GM21737 (cell line): ENCODE measurements around the gene SENP8.
"Not testable (repeated sequence)": the region's sequence is repeated elsewhere in the genome, so short reads cannot be mapped to it uniquely, and the experiment has no call there.

Experiments used
- ATAC-seq: cut with Tn5 transposase; IDR thresholded peaks from one replicate; pipeline ENCODE4 v1.9.1; 2021; ENCODE audit warnings: mild to moderate bottlenecking, moderate library complexity; ENCODE audit not compliant: unreplicated experiment

SENP8 gene

DNA sequence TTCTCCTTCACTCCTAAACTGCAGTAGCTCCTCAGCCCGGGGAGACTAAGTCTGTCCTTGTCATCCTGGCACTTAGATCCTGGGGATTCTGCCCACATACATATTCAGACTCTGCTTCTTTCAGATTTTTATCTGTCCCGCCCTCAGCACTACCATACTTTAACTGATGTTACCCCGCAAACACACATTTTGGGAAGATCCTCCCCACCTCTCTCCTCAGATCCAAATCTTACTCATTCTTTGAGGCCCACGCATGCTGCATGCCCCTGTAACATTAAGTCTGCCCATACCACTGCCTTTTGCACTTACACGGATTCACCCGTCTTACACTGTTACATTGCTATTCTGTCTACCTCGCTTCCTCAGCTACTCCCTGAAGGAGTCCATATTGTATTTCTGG is 36.1 kb downstream of the SENP8 start:
- ATAC-seq, result no peak

DNA sequence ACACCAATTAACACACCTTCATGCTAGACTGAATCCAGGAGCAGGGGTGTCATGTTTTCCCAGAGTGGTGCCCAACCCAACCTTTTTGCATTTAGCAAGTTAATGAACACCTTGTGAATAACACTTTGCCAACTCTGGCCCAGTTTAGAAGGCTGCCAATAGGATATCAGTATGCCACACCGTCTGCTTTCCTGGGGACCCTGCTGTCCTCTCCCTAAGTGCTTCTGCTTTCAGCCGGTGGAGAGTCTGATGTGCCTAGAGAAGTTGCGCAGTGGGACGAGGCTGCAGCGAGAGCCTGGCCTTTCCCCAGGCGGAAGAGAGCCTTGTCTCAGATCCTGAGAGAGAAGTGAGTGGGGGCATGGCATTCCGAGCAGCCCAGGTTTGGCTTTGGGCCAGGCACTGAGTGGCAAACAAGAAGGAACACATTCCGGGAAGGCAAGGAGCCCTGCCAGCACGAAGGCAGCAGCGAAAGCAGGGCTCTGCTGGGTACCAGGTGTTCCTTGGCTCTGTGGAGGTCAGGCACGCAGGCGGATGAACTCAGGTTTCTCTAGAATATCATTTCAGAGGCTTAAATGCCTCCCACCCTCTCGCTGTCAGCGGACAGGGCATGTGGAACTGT is 36.9 kb downstream of the SENP8 start:
- no peak for ATAC-seq

DNA sequence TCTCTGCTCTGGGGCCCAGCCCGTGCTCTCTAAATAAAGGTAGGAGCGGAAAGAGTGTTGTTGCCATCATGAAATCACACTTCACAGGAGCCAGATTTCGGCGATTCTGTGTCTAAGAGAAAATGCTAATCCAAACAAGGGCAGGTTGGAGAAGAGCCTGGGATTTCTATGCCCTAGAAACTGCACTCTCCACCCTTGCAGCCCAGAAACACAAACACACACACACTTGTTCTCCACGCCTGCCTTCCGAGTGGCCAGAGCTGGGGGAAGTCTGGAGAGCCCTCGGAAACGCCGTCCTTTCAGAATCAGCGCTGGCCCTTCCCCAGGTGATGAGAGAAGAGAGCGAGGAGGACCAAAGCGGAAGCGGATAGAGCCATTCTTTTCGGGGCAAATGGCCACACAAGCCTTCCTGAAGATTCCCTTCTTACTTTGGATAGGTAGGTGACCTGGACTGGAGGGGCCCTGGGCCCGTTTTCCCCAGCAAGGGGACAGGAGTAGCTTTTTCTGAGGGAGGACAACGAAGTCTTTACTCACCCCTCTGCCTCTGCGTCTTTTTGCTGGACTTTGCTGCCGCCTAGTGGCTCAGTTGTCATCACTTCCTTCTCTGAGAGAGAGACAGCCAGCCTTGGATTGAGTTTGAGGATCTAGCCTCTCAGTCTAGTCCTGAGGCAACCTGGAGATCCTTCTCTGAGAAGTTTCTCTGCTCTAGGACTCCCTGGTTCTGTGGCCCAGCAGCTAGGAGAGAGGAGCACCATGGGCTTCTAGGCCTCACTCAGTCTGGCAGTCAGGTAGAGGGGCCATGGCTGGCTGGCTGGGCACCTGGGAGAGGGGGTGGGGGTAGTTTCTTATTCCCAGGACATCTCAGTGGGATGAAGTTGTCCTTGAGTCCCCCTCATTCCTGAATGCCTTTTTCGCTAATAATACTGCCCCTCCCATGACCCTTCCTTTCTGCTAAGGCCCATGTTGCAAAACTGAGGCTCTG is 37.7 kb downstream of the SENP8 start:
- no peak for ATAC-seq

DNA sequence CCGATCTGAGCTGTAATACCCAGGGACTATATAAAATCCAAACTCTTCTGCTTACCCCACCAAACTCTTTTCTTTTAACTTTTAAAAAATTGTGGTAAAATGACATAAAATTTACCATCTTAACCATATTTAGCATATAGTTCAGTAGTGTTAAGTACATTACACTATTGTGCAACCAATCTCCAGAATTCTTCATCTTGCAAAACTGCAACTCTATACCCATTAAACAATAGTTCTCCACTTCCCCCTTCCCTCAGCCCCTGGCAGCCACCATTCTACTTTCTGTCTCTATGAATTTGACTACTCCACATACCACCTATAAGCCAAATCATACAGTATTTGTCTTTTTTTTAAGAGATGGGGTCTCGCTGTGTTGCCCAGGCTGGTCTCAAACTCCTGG is 38.7 kb downstream of the SENP8 start:
- no peak for ATAC-seq

DNA sequence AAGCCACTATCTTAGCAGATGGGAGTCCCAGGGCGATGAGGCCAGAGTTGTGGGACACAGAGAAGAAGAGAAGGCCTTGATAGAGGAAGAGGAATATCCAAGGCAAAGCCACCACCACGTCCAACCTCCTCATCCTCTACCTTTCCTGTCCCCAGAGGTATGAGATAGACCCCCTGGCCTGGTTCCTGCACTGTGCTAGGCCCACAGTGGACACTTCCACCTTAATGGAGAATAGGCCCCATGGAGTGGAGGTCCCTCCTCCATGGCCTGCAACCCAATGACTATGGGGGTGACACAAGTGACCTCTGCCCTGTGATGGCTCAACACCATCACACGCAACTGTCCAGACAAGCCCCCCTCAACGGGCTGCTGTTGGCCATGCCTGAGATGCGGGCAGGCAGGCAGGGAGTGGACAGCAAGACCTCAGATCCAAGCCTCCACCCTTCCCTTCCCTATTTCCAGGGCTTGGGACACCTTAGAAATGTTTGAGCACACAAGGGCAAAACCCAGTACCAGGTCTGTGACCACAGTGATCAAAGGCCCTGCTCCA is 42.6 kb downstream of the SENP8 start:
- no peak for ATAC-seq

DNA sequence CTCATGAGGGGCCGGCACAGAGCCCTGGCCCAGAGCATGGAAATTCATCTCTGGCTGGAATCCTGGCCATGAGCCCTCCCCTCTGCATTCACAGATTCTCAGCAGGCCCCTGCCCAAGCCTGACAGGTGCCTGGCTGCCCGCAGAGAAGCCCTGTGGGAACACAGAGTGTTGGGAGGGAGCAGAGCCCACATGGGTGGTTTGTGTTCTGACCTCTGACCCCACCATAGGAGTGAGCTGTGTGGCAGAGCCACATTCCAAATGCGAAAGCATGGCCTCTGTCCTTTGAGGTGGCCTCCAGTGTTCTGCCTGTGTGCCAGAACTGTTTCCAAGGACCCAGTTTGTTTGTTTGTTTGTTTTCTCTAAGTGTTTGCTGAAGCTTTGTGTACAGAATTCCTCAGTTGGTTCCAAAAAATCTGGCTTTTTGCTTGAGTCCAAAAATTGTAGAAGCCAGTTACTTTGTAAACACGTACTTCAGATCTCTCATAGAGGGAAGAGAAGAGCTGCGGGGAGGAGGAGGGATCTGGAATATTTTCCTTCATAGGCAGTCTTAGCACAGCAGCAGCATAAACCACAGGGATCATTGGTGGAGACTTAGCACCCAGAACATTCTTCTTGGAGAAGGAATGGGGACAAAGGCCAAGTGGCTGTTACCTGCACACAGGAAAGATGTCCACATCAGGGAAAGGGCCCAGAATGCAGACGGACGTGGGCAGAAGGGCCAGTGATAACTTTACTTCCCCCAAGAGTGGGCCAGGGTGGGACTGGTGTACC is 43.3 kb downstream of the SENP8 start:
- no peak for ATAC-seq

DNA sequence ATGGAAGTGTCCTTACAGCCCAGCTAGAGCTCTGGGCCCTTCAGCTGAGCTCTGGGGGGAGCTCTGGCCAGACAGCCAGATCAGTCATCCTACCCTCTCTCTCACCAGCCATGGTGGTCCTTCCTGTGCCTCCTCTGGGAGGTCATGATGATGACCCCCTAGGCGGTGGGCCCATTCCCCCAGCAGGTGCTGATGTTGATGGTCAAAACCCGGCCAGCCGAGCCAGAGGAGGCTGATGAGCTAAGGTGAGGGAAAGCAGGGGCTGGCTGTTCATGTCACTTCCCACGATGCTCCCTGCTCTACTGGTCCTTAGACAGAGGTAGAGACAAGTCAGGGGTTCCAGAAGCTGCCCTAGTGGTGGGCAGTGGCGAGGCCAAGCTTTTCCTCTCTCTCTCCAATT is 44.4 kb downstream of the SENP8 start:
- ATAC-seq, result no peak

DNA sequence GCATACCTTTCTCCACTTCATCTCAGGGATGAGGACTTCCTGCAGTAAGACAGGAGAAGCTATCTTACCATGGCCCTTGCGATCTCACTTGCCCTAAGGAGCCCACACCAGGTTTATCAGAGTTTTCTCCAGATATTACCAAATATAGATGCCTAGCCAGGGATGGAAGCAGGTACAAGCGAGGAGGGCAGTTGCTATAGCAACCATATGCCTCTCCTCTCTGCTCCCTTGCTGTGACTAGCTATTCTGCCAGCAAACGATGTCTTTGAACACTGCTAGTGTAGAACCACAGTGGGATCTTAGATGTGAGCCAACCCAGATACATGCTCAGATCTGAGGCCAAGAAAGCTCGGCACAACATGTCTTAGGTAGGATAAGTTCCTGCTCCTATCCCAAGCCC is 45.5 kb downstream of the SENP8 start:
- no peak for ATAC-seq

DNA sequence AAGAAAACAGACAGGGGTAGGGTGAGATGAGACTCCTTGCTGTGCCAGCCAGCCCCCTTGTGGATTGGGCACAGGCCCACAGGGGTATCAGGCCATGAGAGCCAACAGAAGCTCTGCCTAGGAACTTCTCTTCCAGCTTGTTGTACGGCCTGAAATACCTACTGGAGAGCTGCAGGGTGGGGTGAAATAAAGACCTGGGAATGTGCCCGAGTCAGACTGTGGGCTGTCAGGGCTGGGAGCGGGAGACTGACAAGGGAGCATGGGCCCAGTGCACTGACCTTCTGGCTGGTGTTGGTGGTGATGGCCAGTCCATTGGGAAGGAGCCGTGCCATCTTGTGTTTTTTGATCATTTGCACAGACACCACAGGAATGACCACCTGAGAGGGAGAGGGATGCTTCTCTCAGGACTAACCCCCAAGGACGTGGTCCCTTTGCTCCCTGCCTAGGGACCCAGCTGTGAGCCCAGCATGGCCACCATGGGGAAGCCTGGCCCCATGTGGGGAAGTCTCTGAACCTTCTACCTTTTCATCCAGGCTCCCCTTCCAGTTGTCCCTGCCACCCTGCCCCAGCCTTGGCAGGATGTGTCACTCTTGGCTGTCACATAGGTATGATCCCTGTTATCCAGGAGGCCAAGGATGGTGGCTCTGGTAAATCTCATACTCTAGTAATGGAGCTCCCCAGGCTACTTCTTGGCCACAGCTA is 48.7 kb downstream of the SENP8 start:
- ATAC-seq, result no peak

DNA sequence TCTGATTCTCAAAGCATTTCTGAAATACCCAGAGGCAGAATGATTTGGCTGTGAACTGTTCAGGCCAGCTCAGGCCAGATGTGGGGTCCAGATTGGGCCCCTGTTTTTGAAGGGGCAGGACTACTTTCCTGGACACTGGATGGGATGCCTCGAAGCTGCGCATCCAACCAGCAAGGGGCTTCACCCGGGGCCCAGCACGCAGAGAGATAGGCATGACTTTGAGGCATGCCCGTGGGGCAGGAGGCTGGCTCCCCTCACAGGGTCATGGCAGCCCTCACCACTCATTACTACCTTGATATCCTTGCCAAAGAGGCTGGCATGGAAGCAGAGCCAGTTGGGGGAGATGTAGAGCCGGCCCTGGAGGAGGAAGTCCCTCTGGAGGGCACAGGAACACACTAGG is 49.2 kb downstream of the SENP8 start:
- ATAC-seq, result no peak

DNA sequence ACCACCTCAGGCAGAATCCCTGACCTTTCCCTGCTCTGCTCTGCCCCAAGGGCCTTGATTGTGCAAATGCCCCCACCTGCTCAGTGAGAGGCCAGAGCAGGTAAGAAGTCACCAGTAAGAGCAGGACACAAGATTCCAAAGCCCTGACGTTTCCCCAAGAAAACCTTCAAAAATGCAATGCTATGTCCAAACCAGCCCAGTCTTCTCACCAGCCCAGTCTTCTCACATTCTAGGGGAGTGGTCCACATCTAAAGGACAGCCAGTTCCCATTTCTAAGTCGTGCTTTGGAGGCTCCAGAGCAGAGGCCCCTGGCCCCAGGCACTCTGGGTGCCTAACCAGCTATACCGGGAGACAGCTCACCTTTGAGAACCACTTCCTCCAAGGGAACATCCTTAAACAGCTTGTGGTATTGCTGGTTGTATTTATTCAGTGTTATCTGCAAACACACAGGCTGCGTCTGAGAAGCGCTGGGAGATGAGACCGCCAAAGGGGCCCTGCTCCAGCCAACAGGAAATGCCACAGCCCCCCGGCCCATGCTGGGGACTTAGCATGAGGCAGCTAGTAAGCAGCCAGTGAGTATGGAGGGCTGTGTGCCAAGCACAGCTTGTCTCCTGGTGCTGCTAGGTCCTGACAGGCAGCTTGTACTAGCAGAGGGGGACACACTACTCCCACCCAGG is 50.1 kb downstream of the SENP8 start:
- ATAC-seq, result no peak

DNA sequence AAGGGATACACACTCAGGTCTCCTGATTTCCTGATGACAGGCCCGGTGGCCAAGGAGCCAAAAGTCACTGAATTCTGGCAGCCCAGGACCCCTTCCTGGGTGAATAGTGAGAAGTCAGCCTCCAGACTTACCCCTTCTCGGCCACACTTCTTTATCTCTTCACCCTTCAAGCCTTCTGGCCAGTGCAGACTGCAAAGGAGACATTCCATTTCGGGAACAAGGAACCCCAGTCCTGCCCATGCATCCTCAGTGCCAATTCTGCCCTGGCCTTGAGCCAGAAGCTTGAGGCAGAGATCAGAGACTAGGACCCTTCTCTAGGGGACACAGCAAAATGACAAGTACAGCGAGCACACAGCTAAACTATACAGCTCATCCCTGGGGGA is 50.6 kb downstream of the SENP8 start:
- ATAC-seq, result no peak

DNA sequence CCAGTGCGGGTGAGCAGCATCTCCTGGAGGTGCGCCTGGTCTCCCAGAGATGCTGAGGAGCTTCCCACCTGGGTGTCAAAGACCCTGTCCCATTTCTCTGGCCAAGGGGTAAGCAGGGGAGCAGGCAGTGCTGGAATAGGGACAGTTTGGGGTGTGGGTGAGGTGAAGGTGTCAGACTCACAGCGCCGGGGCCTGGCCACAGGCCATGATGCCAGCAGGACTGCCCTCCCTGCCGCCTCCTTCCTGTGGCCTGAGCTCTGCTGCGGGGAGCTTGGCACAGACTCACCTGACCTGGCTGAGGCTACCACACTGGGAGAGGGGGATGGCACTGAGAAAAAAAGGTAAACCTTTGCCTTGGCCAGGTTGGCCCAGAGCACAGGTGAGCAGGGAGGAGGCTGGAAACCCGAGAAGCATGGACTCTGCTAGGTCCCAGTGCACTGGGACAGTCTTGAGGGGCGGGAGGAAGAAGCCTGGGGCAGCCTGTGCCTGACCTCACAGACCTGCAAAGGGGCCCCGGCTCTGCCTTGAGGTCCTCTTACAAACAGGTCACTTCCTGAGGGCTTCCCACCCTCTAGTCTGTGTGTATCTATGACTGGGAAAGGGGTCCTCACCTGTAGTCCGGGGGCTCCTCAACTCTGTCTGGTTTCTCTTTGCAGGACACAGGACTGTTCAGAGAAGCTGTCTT is 51.2 kb downstream of the SENP8 start:
- ATAC-seq, result no peak

DNA sequence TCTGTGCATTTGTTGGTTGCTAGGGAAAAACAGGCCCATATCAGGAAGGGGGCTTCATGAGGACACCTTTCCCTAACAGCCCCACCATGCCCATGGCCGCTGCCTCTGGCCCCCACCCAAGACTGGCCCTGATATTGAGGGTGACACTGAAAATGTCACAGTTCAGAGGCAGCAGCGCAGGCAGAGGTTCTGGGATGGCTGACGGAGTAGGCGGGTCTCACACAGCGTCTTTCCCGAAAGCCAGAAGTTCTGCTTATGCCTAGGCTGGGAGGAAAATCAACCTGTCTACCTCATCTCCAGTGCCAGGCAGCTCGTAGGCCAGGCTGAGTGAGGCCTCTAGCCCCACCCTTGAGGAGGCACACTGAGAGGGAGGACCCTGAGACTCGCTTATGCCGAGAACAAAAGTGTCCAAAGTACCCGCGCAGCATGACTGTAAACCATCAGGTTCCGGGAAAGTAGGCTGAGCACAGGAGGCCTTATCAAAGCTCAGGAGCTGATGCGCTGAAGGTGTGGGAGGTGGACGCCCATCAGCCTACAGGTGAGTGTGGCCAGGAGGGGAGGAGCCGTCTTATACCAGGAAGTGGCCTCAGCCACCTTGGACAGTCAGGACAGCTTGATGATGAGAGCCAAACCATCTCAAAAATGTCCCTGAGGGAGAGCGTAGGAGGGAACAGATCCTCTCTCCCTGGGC is 51.9 kb downstream of the SENP8 start:
- ATAC-seq, result no peak

DNA sequence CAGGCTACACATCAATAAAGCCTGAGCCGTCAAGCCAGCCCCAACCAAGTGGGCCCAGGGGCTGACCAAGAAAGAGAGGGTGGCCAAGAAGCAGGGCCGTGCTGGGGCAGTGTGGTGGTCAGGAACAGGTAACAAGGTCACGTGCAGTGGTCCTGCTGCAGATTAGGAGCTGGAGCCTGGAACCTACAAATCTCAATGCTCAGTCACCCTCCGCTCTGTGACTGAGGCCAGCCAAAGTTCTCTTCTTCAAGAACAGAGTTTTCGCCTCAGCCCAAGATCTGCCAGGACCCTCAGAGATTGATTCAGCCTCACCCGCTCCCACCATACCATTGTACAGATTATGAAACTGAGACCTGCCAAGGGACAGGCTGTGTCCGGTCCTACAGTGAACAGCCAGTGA is 52.5 kb downstream of the SENP8 start:
- ATAC-seq, result no peak

DNA sequence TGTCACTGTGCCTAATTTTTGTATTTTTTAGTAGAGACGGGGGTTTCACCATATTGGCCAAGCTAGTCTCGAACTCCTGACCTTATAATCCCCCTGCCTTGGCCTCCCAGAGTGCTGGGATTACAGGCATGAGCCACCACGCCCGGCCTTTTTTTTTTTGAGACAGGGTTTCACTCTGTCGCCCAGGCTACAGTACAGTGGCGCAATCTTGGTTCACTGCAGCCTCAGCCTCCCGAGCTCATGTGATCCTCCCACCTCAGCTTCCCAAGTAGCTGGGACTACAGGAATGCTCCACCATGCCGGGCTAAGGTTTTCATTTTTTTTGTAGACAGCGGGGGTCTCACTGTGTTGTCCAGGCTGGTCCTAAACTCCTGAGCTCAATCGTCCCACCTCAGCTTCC is 53.8 kb downstream of the SENP8 start:
- ATAC-seq, result not testable (repeated sequence)

DNA sequence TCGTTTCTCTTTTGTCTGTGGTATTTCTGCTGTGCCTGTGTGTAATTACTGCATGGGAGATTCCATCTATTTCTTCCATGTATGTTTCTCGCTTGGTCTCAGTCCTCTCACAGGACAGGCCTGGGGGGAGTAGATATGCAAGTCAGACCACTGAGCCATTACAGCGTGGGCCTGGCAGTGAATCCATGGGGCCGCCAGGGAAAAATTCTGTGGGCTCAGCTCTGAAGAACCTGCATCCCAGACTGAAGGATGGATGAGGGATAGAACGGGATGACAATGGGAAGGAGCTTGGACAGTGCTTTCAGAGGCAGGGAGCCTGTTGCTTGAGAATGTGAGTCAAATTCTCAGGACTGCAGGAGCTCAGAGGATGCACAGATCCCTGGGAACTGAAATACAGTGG is 54.6 kb downstream of the SENP8 start:
- ATAC-seq, result no peak

DNA sequence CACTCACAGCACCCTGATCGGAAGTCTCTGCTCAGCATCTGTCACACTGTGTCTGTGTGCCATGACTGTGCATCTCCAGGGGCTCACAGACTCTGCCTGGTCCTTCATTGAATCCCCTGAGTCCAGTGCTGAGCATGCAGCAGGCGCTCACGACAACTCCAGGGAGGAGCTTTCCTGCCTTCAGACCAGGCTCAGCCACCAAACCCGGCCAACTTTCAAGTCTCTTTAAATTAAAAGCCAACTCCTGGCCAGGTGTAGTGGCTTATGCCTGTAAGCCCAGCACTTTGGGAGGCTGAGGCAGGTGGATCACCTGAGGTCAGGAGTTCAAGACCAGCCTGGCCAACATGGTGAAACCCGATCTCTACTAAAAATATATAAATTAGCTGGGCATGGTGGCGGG is 55.2 kb downstream of the SENP8 start:
- no peak for ATAC-seq
